Measurements from ENCODE around the gene DNM3. TPM values are rescaled to one million over a fixed set of nuclear protein-coding genes. Genes with fewer than 3 reads are reported as not detected.

DNM3 gene
- total and polyA plus RNA-seq, 2 donors (not counting 3 experiments of a cell fraction or from before 2014, with no cell fraction given), result 1.4 to 2.5 TPM

GRCh38 chr1:172455451-172455850 lies 614.2 kb downstream of the DNM3 start:
- intact Hi-C loops (cut with micrococcal nuclease) (no loop called here), dilution Hi-C loops (cut with MboI; ENCODE audit: extremely low pct_ligation_motif_present, low sequenced_read_pairs) (no loop called here)
- H3K9me3 ChIP-seq (replicated peaks; ENCODE audit: control insufficient read depth, insufficient read depth, low read length), result no peaks in the 10 kb centered on the region
- H4K20me1 ChIP-seq (replicated peaks; ENCODE audit: control insufficient read depth, extremely low read depth, insufficient read depth, low read length), result no peaks in the 10 kb centered on the region
- H3K9me1 ChIP-seq (replicated peaks; ENCODE audit: control insufficient read depth, extremely low read depth, insufficient read depth, low read length), result no peaks in the 10 kb centered on the region
- no peak for DNase-seq (ENCODE audit: low read depth, low spot score)
- H3K9ac ChIP-seq (replicated peaks; ENCODE audit: extremely low read depth, insufficient read depth, low read length), result no peak overlapping the region
- no peaks in the 10 kb centered on the region for H3K36me3 ChIP-seq (ENCODE audit: control insufficient read depth in 2 of 2, extremely low read depth in 1 of 2, insufficient read depth in 2 of 2, low read length in 2 of 2)
- H2AFZ ChIP-seq (ENCODE audit: low read depth, low read length), result no peak overlapping the region
- no peaks in the 10 kb centered on the region for H3K27me3 ChIP-seq (ENCODE audit: control insufficient read depth in 2 of 2, insufficient read depth in 2 of 2, low read length in 2 of 2)
- BruUV-seq (replicated peaks), result no TSS peak
- no peak overlapping the region for H3K4me3 ChIP-seq (replicated peaks in 1 of 3; ENCODE audit: insufficient read depth in 1 of 3, low read depth in 1 of 3, low read length in 3 of 3)
- ChIA-PET CTCF (no interaction called here), POLR2A (no interaction called here)
- H3K27ac ChIP-seq (ENCODE audit: insufficient read depth, low read depth, low read length), result no peak overlapping the region
- H3K4me2 ChIP-seq (ENCODE audit: insufficient read depth, low read length), result no peak overlapping the region
- TF ChIP-seq CTCF (IDR thresholded peaks at IDR 0.05; ENCODE audit: extremely low read depth in 1 of 2, insufficient read depth in 1 of 2, low read depth in 1 of 2, low read length in 2 of 2) (no peak), FOS (IDR thresholded peaks at IDR 0.05; ENCODE audit: borderline replicate concordance, insufficient read depth, low read length) (no peak), POLR2A (IDR thresholded peaks at IDR 0.05; ENCODE audit: low read depth, low read length) (no peak), EZH2 (IDR thresholded peaks at IDR 0.05; ENCODE audit: borderline replicate concordance, low read depth, low read length, severe bottlenecking) (no peak), MAX (IDR thresholded peaks at IDR 0.05; ENCODE audit: insufficient read depth, insufficient read length) (no peak), GATA2 (IDR thresholded peaks at IDR 0.05; ENCODE audit: insufficient read depth, insufficient read length, low read depth, low read length) (no peak), POLR2AphosphoS5 (IDR thresholded peaks at IDR 0.05; ENCODE audit: insufficient read depth, low read depth, low read length) (no peak), MYC (IDR thresholded peaks at IDR 0.05; ENCODE audit: low read depth, low read length) (no peak), JUN (IDR thresholded peaks at IDR 0.05; ENCODE audit: borderline replicate concordance, insufficient read depth, insufficient read length, low read depth) (no peak)
- no peaks in the 10 kb centered on the region for H3K79me2 ChIP-seq (ENCODE audit: control insufficient read depth, insufficient read depth, low read length)
- H3K4me1 ChIP-seq (ENCODE audit: control insufficient read depth, extremely low read depth, insufficient read depth, low read length), result peaks cover 9% of the 10 kb centered on the region
- FAIRE-seq, result no peak
